Neural cell (in vitro differentiated cells): ENCODE measurements around the gene SLC25A43. TPM values are rescaled to one million over a fixed set of nuclear protein-coding genes. Genes with fewer than 3 reads are reported as not detected.

Source experiments
- H2AFZ ChIP-seq: fragments of 200-600, 300-800 bp; sonication (generic), shearing (Covaris generic); 2 replicates; pipeline ENCODE4 v1.6.0; 2014; ENCODE audit warnings: low read depth, mild to moderate bottlenecking, antibody characterized with exemption, low read length, moderate library complexity
- H3F3A ChIP-seq: fragments of 200-600 bp; shearing (Covaris generic); 2 replicates; pipeline ENCODE4 v1.6.1; 2016; ENCODE audit warnings: mild to moderate bottlenecking, moderate library complexity, mixed read lengths, antibody characterized with exemption, low read length; ENCODE audit not compliant: insufficient read depth, poor library complexity, severe bottlenecking
- H3K27ac ChIP-seq: fragments of 200-600, 300-800 bp; sonication (generic), shearing (Covaris generic); 2 replicates; pipeline ENCODE4 v1.5.1; 2014; ENCODE audit warnings: mild to moderate bottlenecking, low read length, moderate library complexity
- H3K27me3 ChIP-seq: fragments of 300-800, 200-600 bp; sonication (generic), shearing (Covaris generic); 2 replicates; pipeline ENCODE4 v1.6.0; 2014; ENCODE audit warnings: mild to moderate bottlenecking, low read depth, low read length, moderate library complexity; ENCODE audit not compliant: insufficient read depth
- H3K36me3 ChIP-seq: fragments of 300-800, 200-600 bp; sonication (generic), shearing (Covaris generic); 2 replicates; pipeline ENCODE4 v1.5.1; 2014; ENCODE audit warnings: mild to moderate bottlenecking, antibody characterized with exemption, low read length, moderate library complexity; ENCODE audit not compliant: insufficient read depth
- H3K4me2 ChIP-seq: fragments of 300-800, 200-600 bp; sonication (generic), shearing (Covaris generic); 2 replicates; pipeline ENCODE4 v1.6.0; 2014; ENCODE audit warnings: mild to moderate bottlenecking, low read length
- H3K4me3 ChIP-seq: fragments of 300-800, 200-600 bp; sonication (generic), shearing (Covaris generic); 2 replicates; pipeline ENCODE4 v1.5.1; 2014; ENCODE audit warnings: mild to moderate bottlenecking, low read length, moderate library complexity
- H3K79me2 ChIP-seq: fragments of 200-600 bp; shearing (Covaris generic); replicated peaks from 2 replicates; pipeline ENCODE4 v1.6.0; 2014; ENCODE audit warnings: mild to moderate bottlenecking, low read length, moderate library complexity; ENCODE audit not compliant: insufficient read depth
- H3K9ac ChIP-seq: fragments of 300-800, 200-600 bp; sonication (generic), shearing (Covaris generic); 2 replicates; pipeline ENCODE4 v1.6.1; 2016; ENCODE audit warnings: mild to moderate bottlenecking, low read length, mixed read lengths
- H3K9me2 ChIP-seq: fragments of 200-600 bp; shearing (Covaris generic); 2 replicates; pipeline ENCODE4 v1.6.1; 2016; ENCODE audit warnings: mild to moderate bottlenecking, low read length, mixed read lengths; ENCODE audit not compliant: insufficient read depth
- H3K9me3 ChIP-seq: fragments of 200-600, 300-800 bp; sonication (generic), shearing (Covaris generic); 2 replicates; pipeline ENCODE4 v1.6.1; 2016; ENCODE audit warnings: mild to moderate bottlenecking, mixed run types, low read length, moderate library complexity, mixed read lengths
- H4K20me1 ChIP-seq: fragments of 200-600 bp; shearing (Covaris generic); 2 replicates; pipeline ENCODE4 v1.6.1; 2016; ENCODE audit warnings: mild to moderate bottlenecking, mixed run types; ENCODE audit not compliant: insufficient read depth
- CTCF ChIP-seq: fragments of 450-650 bp; IDR thresholded peaks from 2 replicates; pipeline ENCODE4 v1.5.1; 2014; ENCODE audit warnings: antibody characterized with exemption, mild to moderate bottlenecking, moderate library complexity; ENCODE audit not compliant: poor library complexity, severe bottlenecking
- EP300 ChIP-seq: fragments of 450-650 bp; conservative IDR thresholded peaks from 2 replicates; pipeline ENCODE4 v1.6.1; 2014; ENCODE audit warnings: antibody characterized with exemption, mild to moderate bottlenecking, moderate library complexity; ENCODE audit not compliant: poor library complexity, severe bottlenecking
- EZH2 ChIP-seq: fragments of 200-600, 300-800 bp; shearing (Covaris generic), sonication (generic); IDR thresholded peaks from 2 replicates; pipeline ENCODE4 v1.6.1; 2014; ENCODE audit warnings: antibody characterized with exemption, low read length, borderline replicate concordance, mild to moderate bottlenecking; ENCODE audit not compliant: insufficient read depth, poor library complexity, severe bottlenecking
- MXI1 ChIP-seq: fragments of 450-650 bp; conservative IDR thresholded peaks from 2 replicates; pipeline ENCODE4 v1.6.1; 2014; ENCODE audit warnings: antibody characterized with exemption, mild to moderate bottlenecking; ENCODE audit not compliant: poor library complexity, severe bottlenecking
- POLR2AphosphoS5 ChIP-seq: IDR thresholded peaks from 2 replicates; pipeline ENCODE4 v1.6.1; 2012
- RAD21 ChIP-seq: fragments of 450-650 bp; conservative IDR thresholded peaks from 2 replicates; pipeline ENCODE4 v1.6.1; 2014; ENCODE audit warnings: antibody characterized with exemption, mild to moderate bottlenecking, moderate library complexity
- REST ChIP-seq: IDR thresholded peaks from 2 replicates; pipeline ENCODE4 v1.6.1; 2012; ENCODE audit warnings: borderline replicate concordance
- SMC3 ChIP-seq: fragments of 450-650 bp; conservative IDR thresholded peaks from 2 replicates; pipeline ENCODE4 v1.6.1; 2014; ENCODE audit warnings: antibody characterized with exemption, mild to moderate bottlenecking, moderate library complexity; ENCODE audit not compliant: poor library complexity
- TAF1 ChIP-seq: IDR thresholded peaks from 2 replicates; pipeline ENCODE4 v1.6.1; 2012; ENCODE audit warnings: low read depth
- polyA plus RNA-seq: library from polyadenylated mRNA; depleted of rRNA; stranded (reverse); fragments of >200 nt; gene quantifications from 2 replicates; pipeline ENCODE4 v1.2.3, GENCODE V29; 2014

The SLC25A43 gene
- polyA plus RNA-seq, 1 donor from 2014 or later, result not detected

- Histone ChIP-seq H3K4me3 (no peak overlapping the region), H2AFZ (no peak overlapping the region), H3K4me2 (no peak overlapping the region), H3K9me3 (no peaks in the 10 kb centered on the region), H3K27me3 (no peaks in the 10 kb centered on the region), H3K27ac (no peak overlapping the region), H3K9me2 (no peaks in the 10 kb centered on the region), H3K79me2 (no peaks in the 10 kb centered on the region), H3K36me3 (no peaks in the 10 kb centered on the region), H3F3A (no peaks in the 10 kb centered on the region), H4K20me1 (no peaks in the 10 kb centered on the region), H3K9ac (no peak overlapping the region)
- TF ChIP-seq RAD21 (no peak), EZH2 (no peak), POLR2AphosphoS5 (no peak), MXI1 (no peak), CTCF (no peak), TAF1 (no peak), EP300 (no peak), SMC3 (no peak), REST (no peak)
Observed at GRCh38 chrX:119410027-119410819, 11.1 kb downstream of the SLC25A43 start.

- Histone ChIP-seq H3K27me3 (no peaks in the 10 kb centered on the region), H3K27ac (no peak overlapping the region), H4K20me1 (no peaks in the 10 kb centered on the region), H3K9me2 (no peaks in the 10 kb centered on the region), H3K9me3 (no peaks in the 10 kb centered on the region), H3K9ac (no peak overlapping the region), H3K4me2 (no peak overlapping the region), H3K4me3 (no peak overlapping the region), H3K79me2 (no peaks in the 10 kb centered on the region), H3F3A (no peaks in the 10 kb centered on the region), H2AFZ (no peak overlapping the region), H3K36me3 (no peaks in the 10 kb centered on the region)
- no peak for TF ChIP-seq CTCF
- TF ChIP-seq RAD21, result no peak
- no peak for TF ChIP-seq EP300
- no peak for TF ChIP-seq MXI1
- TF ChIP-seq TAF1, result no peak
- no peak for TF ChIP-seq POLR2AphosphoS5
- no peak for TF ChIP-seq SMC3
- TF ChIP-seq REST, result no peak
- TF ChIP-seq EZH2, result no peak
Observed at GRCh38 chrX:119410854-119411253, 11.7 kb downstream of the SLC25A43 start.
